H9 (cell line): ENCODE measurements around the gene RDH5. TPM values are rescaled to one million over a fixed set of nuclear protein-coding genes. Genes with fewer than 3 reads are reported as not detected.

Experiments used
- DNase-seq: peaks from one replicate; pipeline ENCODE4 v3.0.0-alpha.2; 2017
- H2AFZ ChIP-seq: one replicate; pipeline ENCODE4 v1.6.1; 2013; ENCODE audit warnings: mild to moderate bottlenecking, low read length, control low read depth, moderate library complexity
- H2AK5ac ChIP-seq: 2 replicates; pipeline ENCODE4 v1.6.1; 2013; ENCODE audit warnings: low read length, control low read depth, mixed read lengths; ENCODE audit not compliant: insufficient read length
- H2BK120ac ChIP-seq: one replicate; pipeline ENCODE4 v1.6.1; 2013; ENCODE audit warnings: low read depth, mild to moderate bottlenecking, low read length, control low read depth, inconsistent platforms; ENCODE audit not compliant: poor library complexity, severe bottlenecking
- H2BK12ac ChIP-seq: 2 replicates; pipeline ENCODE4 v1.6.1; 2013; ENCODE audit warnings: low read length, control low read depth, mixed read lengths, low read depth; ENCODE audit not compliant: insufficient read length
- H2BK15ac ChIP-seq: 2 replicates; pipeline ENCODE4 v1.6.1; 2013; ENCODE audit warnings: low read depth, low read length, control low read depth
- H2BK20ac ChIP-seq: one replicate; pipeline ENCODE4 v1.6.1; 2013; ENCODE audit warnings: low read depth, mild to moderate bottlenecking, low read length, control low read depth, inconsistent platforms; ENCODE audit not compliant: poor library complexity, severe bottlenecking
- H2BK5ac ChIP-seq: 2 replicates; pipeline ENCODE4 v1.6.1; 2013; ENCODE audit warnings: low read length, control low read depth, mixed read lengths; ENCODE audit not compliant: insufficient read length
- H3K14ac ChIP-seq: 2 replicates; pipeline ENCODE4 v1.6.1; 2013; ENCODE audit warnings: low read length, control low read depth; ENCODE audit not compliant: insufficient read depth
- H3K18ac ChIP-seq: 2 replicates; pipeline ENCODE4 v1.6.1; 2013; ENCODE audit warnings: low read depth, mild to moderate bottlenecking, mixed read lengths, low read length, control low read depth; ENCODE audit not compliant: insufficient read length
- H3K23ac ChIP-seq: 2 replicates; pipeline ENCODE4 v1.6.1; 2013; ENCODE audit warnings: low read length, control low read depth, mixed read lengths, low read depth; ENCODE audit not compliant: insufficient read length
- H3K23me2 ChIP-seq: 2 replicates; pipeline ENCODE4 v1.6.1; 2013; ENCODE audit warnings: low read depth, mild to moderate bottlenecking, mixed read lengths, low read length, control low read depth; ENCODE audit not compliant: insufficient read length, poor library complexity, severe bottlenecking
- H3K27ac ChIP-seq: 2 replicates; pipeline ENCODE4 v1.5.1; 2013; ENCODE audit warnings: low read length, control low read depth, mixed read lengths, low read depth; ENCODE audit not compliant: insufficient read length
- H3K27me3 ChIP-seq: 2 replicates; pipeline ENCODE4 v1.6.1; 2013; ENCODE audit warnings: low read length, control low read depth, inconsistent platforms; ENCODE audit not compliant: insufficient read depth
- H3K4ac ChIP-seq: 2 replicates; pipeline ENCODE4 v1.6.1; 2013; ENCODE audit warnings: low read depth, mild to moderate bottlenecking, control low read depth, inconsistent platforms, low read length, moderate library complexity
- H3K4me1 ChIP-seq: 2 replicates; pipeline ENCODE4 v1.6.1; 2013; ENCODE audit warnings: low read length, control low read depth, inconsistent platforms; ENCODE audit not compliant: insufficient read depth
- H3K4me2 ChIP-seq: 2 replicates; pipeline ENCODE4 v1.6.1; 2013; ENCODE audit warnings: low read length, control low read depth, mixed read lengths; ENCODE audit not compliant: insufficient read length, insufficient read depth
- H3K56ac ChIP-seq: 2 replicates; pipeline ENCODE4 v1.6.1; 2013; ENCODE audit warnings: low read depth, mild to moderate bottlenecking, mixed read lengths, low read length, control low read depth; ENCODE audit not compliant: insufficient read length
- H3K79me1 ChIP-seq: 2 replicates; pipeline ENCODE4 v1.6.1; 2013; ENCODE audit warnings: low read depth, mild to moderate bottlenecking, moderate library complexity, low read length, control low read depth, inconsistent platforms; ENCODE audit not compliant: insufficient read depth, poor library complexity, severe bottlenecking
- H3K79me2 ChIP-seq: 2 replicates; pipeline ENCODE4 v1.6.1; 2013; ENCODE audit warnings: low read length, control low read depth, inconsistent platforms; ENCODE audit not compliant: insufficient read depth
- H3K9ac ChIP-seq: 2 replicates; pipeline ENCODE4 v1.6.1; 2013; ENCODE audit warnings: low read length, control low read depth, mixed read lengths; ENCODE audit not compliant: insufficient read length; ENCODE audit errors: extremely low read depth
- H3K9me3 ChIP-seq: one replicate; pipeline ENCODE4 v1.6.1; 2013; ENCODE audit warnings: low read depth, low read length, inconsistent platforms; ENCODE audit not compliant: control insufficient read depth
- H3T11ph ChIP-seq: one replicate; pipeline ENCODE4 v1.6.1; 2013; ENCODE audit warnings: mild to moderate bottlenecking, low read length, control low read depth, inconsistent platforms
- H4K20me1 ChIP-seq: one replicate; pipeline ENCODE4 v1.6.1; 2013; ENCODE audit not compliant: control insufficient read depth, insufficient read length, insufficient read depth
- H4K5ac ChIP-seq: 2 replicates; pipeline ENCODE4 v1.6.1; 2013; ENCODE audit warnings: low read depth, mild to moderate bottlenecking, mixed read lengths, low read length, control low read depth; ENCODE audit not compliant: insufficient read length
- H4K8ac ChIP-seq: replicated peaks from 2 replicates; pipeline ENCODE4 v1.6.1; 2013; ENCODE audit warnings: low read length, control low read depth, mixed read lengths, low read depth; ENCODE audit not compliant: insufficient read length
- H4K91ac ChIP-seq: 2 replicates; pipeline ENCODE4 v1.6.1; 2013; ENCODE audit warnings: low read depth, mild to moderate bottlenecking, moderate library complexity, mixed read lengths, low read length, control low read depth; ENCODE audit not compliant: insufficient read length
- H3K27ac Mint-ChIP-seq, 3 experiments: 2 replicates in 2 of 3; 3 replicates in 1 of 3; pipeline ENCODE4 v1.8.0; 2020 to 2021; ENCODE audit warnings: mixed read lengths in 3 of 3, mild to moderate bottlenecking in 1 of 3, moderate library complexity in 1 of 3
- H3K27me3 Mint-ChIP-seq: 2 replicates; pipeline ENCODE4 v1.8.0; 2021; ENCODE audit warnings: low read depth, mild to moderate bottlenecking, moderate library complexity, mixed read lengths
- H3K36me3 Mint-ChIP-seq, 3 experiments: 2 replicates in 2 of 3; 3 replicates in 1 of 3; pipeline ENCODE4 v1.8.0; 2020 to 2021; ENCODE audit warnings: low read depth in 3 of 3, mixed read lengths in 3 of 3; ENCODE audit not compliant: insufficient read depth in 1 of 3
- H3K4me1 Mint-ChIP-seq, 2 experiments: 2 replicates each; pipeline ENCODE4 v1.8.0; 2020; ENCODE audit warnings: mixed read lengths in 2 of 2
- H3K4me3 Mint-ChIP-seq, 2 experiments: 2 replicates in 1 of 2; 3 replicates in 1 of 2; pipeline ENCODE4 v1.8.0; 2020 to 2021; ENCODE audit warnings: mild to moderate bottlenecking in 2 of 2, mixed read lengths in 2 of 2, moderate library complexity in 1 of 2
- H3K9me3 Mint-ChIP-seq, 2 experiments: 2 replicates in 1 of 2; 3 replicates in 1 of 2; pipeline ENCODE4 v1.8.0; 2020; ENCODE audit warnings: mild to moderate bottlenecking in 2 of 2, mixed read lengths in 2 of 2, moderate library complexity in 1 of 2
- WGBS: extraction: QIAGEN DNeasy Blood & Tissue Kit; methylation state at CpG from one replicate; pipeline ENCODE4 v1.1.7; 2013; ENCODE audit warnings: missing lambda C conversion rate, low lambda C conversion rate, mixed read lengths; ENCODE audit not compliant: insufficient read length; ENCODE audit errors: extremely low coverage; 5-methylcytosine and 5-hydroxymethylcytosine counted together
- total RNA-seq: library from RNA; stranded (reverse); gene quantifications from 2 replicates; pipeline ENCODE4 v1.2.1, GENCODE V29; 2021
- TF ChIP-seq, protein P1 (sequence below): fragments of 200-600 bp; sonication (generic); conservative IDR thresholded peaks from 3 replicates; pipeline ENCODE4 v1.8.0; 2021; ENCODE audit warnings: antibody characterized with exemption, mild to moderate bottlenecking

The RDH5 gene
- total RNA-seq, 1 experiment from 2014 or later = 6.6 TPM

DNA sequence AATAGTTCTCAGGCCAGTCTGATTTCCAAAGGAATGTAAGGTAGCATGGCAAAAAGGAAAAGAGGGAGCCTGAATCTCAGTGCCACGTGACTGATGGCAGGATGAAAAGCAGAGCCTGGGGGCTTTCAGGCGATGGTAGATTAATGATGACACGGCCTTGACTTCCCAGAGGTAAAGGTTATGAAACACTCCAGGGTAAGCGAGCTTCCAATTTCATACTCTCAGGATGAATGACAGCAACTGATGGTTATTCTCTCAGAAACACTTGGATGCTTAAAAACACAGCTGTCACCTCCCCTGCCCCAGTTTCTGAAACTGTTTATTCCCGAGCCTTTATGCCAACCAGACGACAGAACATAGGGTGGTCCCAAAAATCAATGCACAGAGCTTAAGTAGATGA lies 51.5 kb downstream of the RDH5 start:
- Histone ChIP-seq H2BK20ac (no peak overlapping the region), H3K56ac (no peak overlapping the region), H4K8ac (no peak overlapping the region), H4K20me1 (no peaks in the 10 kb centered on the region), H3K79me1 (peaks cover 6% of the 10 kb centered on the region), H3K23ac (no peak overlapping the region), H4K5ac (no peak overlapping the region), H3K9ac (no peak overlapping the region), H3T11ph (no peak overlapping the region), H2AFZ (no peak overlapping the region), H3K23me2 (no peaks in the 10 kb centered on the region), H3K4me1 (no peaks in the 10 kb centered on the region), H2BK12ac (no peak overlapping the region), H3K9me3 (no peaks in the 10 kb centered on the region), H3K14ac (no peak overlapping the region), H3K18ac (no peak overlapping the region), H3K4ac (no peak overlapping the region), H3K4me2 (no peak overlapping the region), H4K91ac (no peak overlapping the region), H3K27ac (no peak overlapping the region), H3K79me2 (no peaks in the 10 kb centered on the region), H3K27me3 (no peaks in the 10 kb centered on the region), H2BK120ac (no peak overlapping the region), H2BK15ac (no peak overlapping the region), H2BK5ac (no peak overlapping the region), H2AK5ac (no peak overlapping the region)
- peaks cover 19 to 59% (median 55%) of the 10 kb centered on the region in 3 experiments; a peak in 6 of 7 replicates for H3K36me3 Mint-ChIP-seq
- H3K27ac Mint-ChIP-seq = peak overlapping the region in 1 of 3 experiments; percentile 60; a peak in 2 of 7 replicates
- no peak overlapping the region for H3K4me3 Mint-ChIP-seq
- H3K27me3 Mint-ChIP-seq = no peaks in the 10 kb centered on the region
- H3K9me3 Mint-ChIP-seq = no peaks in the 10 kb centered on the region
- no CpG with 5 or more reads among the region's 6 CpGs for WGBS
- peaks cover 0 to 3% of the 10 kb centered on the region in 2 experiments; a peak in 2 of 4 replicates for H3K4me1 Mint-ChIP-seq
- TF ChIP-seq, protein P1, sequence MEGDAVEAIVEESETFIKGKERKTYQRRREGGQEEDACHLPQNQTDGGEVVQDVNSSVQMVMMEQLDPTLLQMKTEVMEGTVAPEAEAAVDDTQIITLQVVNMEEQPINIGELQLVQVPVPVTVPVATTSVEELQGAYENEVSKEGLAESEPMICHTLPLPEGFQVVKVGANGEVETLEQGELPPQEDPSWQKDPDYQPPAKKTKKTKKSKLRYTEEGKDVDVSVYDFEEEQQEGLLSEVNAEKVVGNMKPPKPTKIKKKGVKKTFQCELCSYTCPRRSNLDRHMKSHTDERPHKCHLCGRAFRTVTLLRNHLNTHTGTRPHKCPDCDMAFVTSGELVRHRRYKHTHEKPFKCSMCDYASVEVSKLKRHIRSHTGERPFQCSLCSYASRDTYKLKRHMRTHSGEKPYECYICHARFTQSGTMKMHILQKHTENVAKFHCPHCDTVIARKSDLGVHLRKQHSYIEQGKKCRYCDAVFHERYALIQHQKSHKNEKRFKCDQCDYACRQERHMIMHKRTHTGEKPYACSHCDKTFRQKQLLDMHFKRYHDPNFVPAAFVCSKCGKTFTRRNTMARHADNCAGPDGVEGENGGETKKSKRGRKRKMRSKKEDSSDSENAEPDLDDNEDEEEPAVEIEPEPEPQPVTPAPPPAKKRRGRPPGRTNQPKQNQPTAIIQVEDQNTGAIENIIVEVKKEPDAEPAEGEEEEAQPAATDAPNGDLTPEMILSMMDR = no peak
- no peak for DNase-seq

Other genes with a start within 250 kb of the RDH5 start
- gene OR6C68, start 228.0 kb upstream of the RDH5 start, total RNA-seq = not detected in 2 replicates
- not detected in 2 replicates for gene OR6C4, start 170.8 kb upstream of the RDH5 start, total RNA-seq
- not detected in 2 replicates for gene OR2AP1, start 147.9 kb upstream of the RDH5 start, total RNA-seq
- gene OR10P1, start 83.5 kb upstream of the RDH5 start, total RNA-seq = not detected in 2 replicates
- 114 and 119 TPM in 2 replicates for gene ITGA7, start 12.5 kb upstream of the RDH5 start, total RNA-seq
- 104 and 108 TPM in 2 replicates for gene BLOC1S1, start 4.3 kb upstream of the RDH5 start, total RNA-seq
- 581 and 589 TPM in 2 replicates for gene CD63, start 8.6 kb downstream of the RDH5 start, total RNA-seq
- gene GDF11, start 22.7 kb downstream of the RDH5 start, total RNA-seq = 31.2 and 31.8 TPM in 2 replicates
- gene SARNP, start 97.3 kb downstream of the RDH5 start, total RNA-seq = 122 and 127 TPM in 2 replicates
- gene ORMDL2, start 97.6 kb downstream of the RDH5 start, total RNA-seq = 51.3 and 53.1 TPM in 2 replicates
- 33.7 and 37.1 TPM in 2 replicates for gene DNAJC14, start 109.2 kb downstream of the RDH5 start, total RNA-seq
- 1.7 and 2.4 TPM in 2 replicates for gene MMP19, start 122.5 kb downstream of the RDH5 start, total RNA-seq
- gene PYM1, start 207.5 kb downstream of the RDH5 start, total RNA-seq = 58.1 and 58.9 TPM in 2 replicates
- gene DGKA, start 210.8 kb downstream of the RDH5 start, total RNA-seq = 24.1 and 25.9 TPM in 2 replicates
- gene PMEL, start 245.6 kb downstream of the RDH5 start, total RNA-seq = 71.0 and 72.6 TPM in 2 replicates
- 53.1 and 60.8 TPM in 2 replicates for gene CDK2, start 246.4 kb downstream of the RDH5 start, total RNA-seq